HL-60 (cell line): ENCODE data around the gene PLCH2.

ENCODE experiments used
- GABPA ChIP-seq: IDR thresholded peaks from 2 replicates; pipeline ENCODE4 v1.6.1; 2012; ENCODE audit warnings: low read depth
- TF ChIP-seq, protein P1 (sequence below): IDR thresholded peaks from one replicate; pipeline ENCODE4 v1.5.1; 2011; ENCODE audit warnings: low read length, control low read depth, inconsistent platforms; ENCODE audit not compliant: insufficient read depth

DNA sequence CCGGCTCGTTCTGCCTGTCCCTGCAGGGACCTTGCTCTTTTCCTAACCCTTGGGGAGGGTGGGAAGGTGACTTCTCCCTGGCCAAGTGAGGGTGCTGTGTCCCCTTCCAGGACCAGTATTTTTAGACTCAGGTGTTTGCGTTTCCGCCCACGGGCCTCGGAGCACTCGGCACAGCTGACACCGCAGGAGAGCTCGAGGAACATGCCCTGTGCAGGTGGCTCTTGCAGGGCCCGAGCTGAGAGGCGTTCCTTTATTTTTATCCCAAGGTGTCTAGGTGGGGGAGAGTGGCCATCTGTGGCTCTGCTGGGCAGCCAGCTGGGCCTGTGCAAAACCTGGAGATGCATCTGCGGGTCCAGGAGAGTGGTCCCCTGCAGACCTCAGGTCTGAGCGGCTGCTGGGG is 16.0 kb downstream of the PLCH2 start:
- TF ChIP-seq, protein P1, sequence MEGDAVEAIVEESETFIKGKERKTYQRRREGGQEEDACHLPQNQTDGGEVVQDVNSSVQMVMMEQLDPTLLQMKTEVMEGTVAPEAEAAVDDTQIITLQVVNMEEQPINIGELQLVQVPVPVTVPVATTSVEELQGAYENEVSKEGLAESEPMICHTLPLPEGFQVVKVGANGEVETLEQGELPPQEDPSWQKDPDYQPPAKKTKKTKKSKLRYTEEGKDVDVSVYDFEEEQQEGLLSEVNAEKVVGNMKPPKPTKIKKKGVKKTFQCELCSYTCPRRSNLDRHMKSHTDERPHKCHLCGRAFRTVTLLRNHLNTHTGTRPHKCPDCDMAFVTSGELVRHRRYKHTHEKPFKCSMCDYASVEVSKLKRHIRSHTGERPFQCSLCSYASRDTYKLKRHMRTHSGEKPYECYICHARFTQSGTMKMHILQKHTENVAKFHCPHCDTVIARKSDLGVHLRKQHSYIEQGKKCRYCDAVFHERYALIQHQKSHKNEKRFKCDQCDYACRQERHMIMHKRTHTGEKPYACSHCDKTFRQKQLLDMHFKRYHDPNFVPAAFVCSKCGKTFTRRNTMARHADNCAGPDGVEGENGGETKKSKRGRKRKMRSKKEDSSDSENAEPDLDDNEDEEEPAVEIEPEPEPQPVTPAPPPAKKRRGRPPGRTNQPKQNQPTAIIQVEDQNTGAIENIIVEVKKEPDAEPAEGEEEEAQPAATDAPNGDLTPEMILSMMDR = no peak
- no peak for TF ChIP-seq GABPA
